ENCODE results near the gene SIAH2.

The SIAH2 gene

GRCh38 chr3:150773616-150774192 is 10.7 kb upstream of the SIAH2 start:
- no peak for DNase-seq

GRCh38 chr3:150771600-150771999 is 8.6 kb upstream of the SIAH2 start:
- no peak for DNase-seq

- DNase-seq, result no peak
Measured at GRCh38 chr3:150770681-150771080, 7.7 kb upstream of the SIAH2 start.

- no peak for DNase-seq
Measured at GRCh38 chr3:150766742-150767141, 3.8 kb upstream of the SIAH2 start.

GRCh38 chr3:150765949-150766720 is 3.2 kb upstream of the SIAH2 start:
- no peak for DNase-seq

- DNase-seq, result no peak
Measured at GRCh38 chr3:150764967-150765366, 2.0 kb upstream of the SIAH2 start.

GRCh38 chr3:150764566-150764965 is 1.6 kb upstream of the SIAH2 start:
- no peak for DNase-seq

- no peak for DNase-seq
Measured at GRCh38 chr3:150763841-150764483, 993 bp upstream of the SIAH2 start.

GRCh38 chr3:150762662-150763121 is 277 bp downstream of the SIAH2 start:
- no peak for DNase-seq

- DNase-seq, result no peak
Measured at GRCh38 chr3:150761831-150762661, 923 bp downstream of the SIAH2 start.

GRCh38 chr3:150760431-150761200 is 2.4 kb downstream of the SIAH2 start:
- DNase-seq, result no peak

- DNase-seq, result no peak
Measured at GRCh38 chr3:150759947-150760346, 3.0 kb downstream of the SIAH2 start.

GRCh38 chr3:150759319-150759718 is 3.6 kb downstream of the SIAH2 start:
- no peak for DNase-seq

GRCh38 chr3:150757768-150758167 is 5.2 kb downstream of the SIAH2 start:
- DNase-seq, result no peak

GRCh38 chr3:150757364-150757763 is 5.6 kb downstream of the SIAH2 start:
- no peak for DNase-seq

- DNase-seq, result no peak
Measured at GRCh38 chr3:150756491-150757059, 6.4 kb downstream of the SIAH2 start.

GRCh38 chr3:150755902-150756301 is 7.1 kb downstream of the SIAH2 start:
- DNase-seq, result no peak

GRCh38 chr3:150754896-150755295 is 8.1 kb downstream of the SIAH2 start:
- DNase-seq, result no peak

- DNase-seq, result peak; percentile 86
Measured at GRCh38 chr3:150751781-150752263, 11.1 kb downstream of the SIAH2 start.

- DNase-seq, result no peak
Measured at GRCh38 chr3:150749255-150749654, 13.7 kb downstream of the SIAH2 start.

- DNase-seq, result no peak
Measured at GRCh38 chr3:150748684-150749047, 14.3 kb downstream of the SIAH2 start.
